GM12878 (cell line): ENCODE results near the gene PITRM1. TPM values are rescaled to one million over a fixed set of nuclear protein-coding genes. Genes with fewer than 3 reads are reported as not detected.

Source experiments
- ATAC-seq: fragments of 200-7000 bp; cut with Tn5 transposase; 3 replicates; pipeline ENCODE4 v1.9.1; 2020; ENCODE audit warnings: mild to moderate bottlenecking, moderate library complexity
- BruUV-seq: library from RNA; stranded (reverse); fragments of 400-500 nt; replicated peaks from 2 replicates; lab custom pipeline; 2021; lab: Mats Ljungman, UMichigan
- CTCF ChIA-PET: fragments of 300-600 bp; sonication (Branson Sonifier 250); formaldehyde crosslinking; extraction: SDS; loops from one replicate; lab custom pipeline; 2021; ENCODE audit warnings: inconsistent platforms; lab: Yijun Ruan, JAX
- POLR2A ChIA-PET: fragments of 350-600 bp; formaldehyde crosslinking; extraction: SDS; loops from one replicate; lab custom pipeline; 2021; ENCODE audit warnings: inconsistent platforms; lab: Charles Lee
- RAD21 ChIA-PET: fragments of 300-600 bp; sonication (Branson Sonifier 250); formaldehyde crosslinking; loops from one replicate; lab custom pipeline; 2023; ENCODE audit warnings: antibody characterized with exemption; ENCODE audit not compliant: unreplicated experiment; lab: Charles Lee
- SMC1A ChIA-PET: fragments of 300-600 bp; sonication (Branson Sonifier 250); formaldehyde crosslinking; loops from one replicate; lab custom pipeline; 2023; ENCODE audit not compliant: unreplicated experiment, uncharacterized antibody; lab: Charles Lee
- DNase-seq: peaks from one replicate; pipeline ENCODE4 v3.0.0-alpha.2; 2011; ENCODE audit warnings: low read depth, low spot score
- FAIRE-seq: peaks from 3 replicates; lab custom pipeline; 2011; peaks lifted over from hg19 to GRCh38; lab: Jason Lieb, UNC
- H2AFZ ChIP-seq: 2 replicates; pipeline ENCODE4 v1.6.0; 2011; ENCODE audit warnings: low read depth, low read length, control low read depth; ENCODE audit not compliant: control insufficient read depth
- H3K27ac ChIP-seq: 2 replicates; pipeline ENCODE4 v1.5.1; 2011; ENCODE audit warnings: control low read depth; ENCODE audit not compliant: control insufficient read depth, insufficient read depth
- H3K27me3 ChIP-seq, 2 experiments: replicated peaks in 1 of 2; 2 replicates each; pipeline versions ENCODE4 v1.6.0 to v1.6.1; 2011; ENCODE audit warnings: low read length in 1 of 2; ENCODE audit not compliant: control insufficient read depth in 2 of 2, insufficient read depth in 2 of 2
- H3K36me3 ChIP-seq, 2 experiments: 2 replicates each; pipeline ENCODE4 v1.5.1; 2011; ENCODE audit warnings: low read length in 1 of 2; ENCODE audit not compliant: control insufficient read depth in 2 of 2, insufficient read depth in 2 of 2
- H3K4me1 ChIP-seq: 2 replicates; pipeline ENCODE4 v1.6.1; 2011; ENCODE audit warnings: mild to moderate bottlenecking, low read length, moderate library complexity, mixed read lengths; ENCODE audit not compliant: control insufficient read depth, insufficient read depth
- H3K4me2 ChIP-seq: 2 replicates; pipeline ENCODE4 v1.6.0; 2011; ENCODE audit warnings: control low read depth; ENCODE audit not compliant: control insufficient read depth, insufficient read depth
- H3K4me3 ChIP-seq: fragments of 200-600 bp; sonication (generic); 2 replicates; pipeline ENCODE4 v1.5.1; 2016
- H3K79me2 ChIP-seq: 2 replicates; pipeline ENCODE4 v1.6.0; 2011; ENCODE audit warnings: low read length; ENCODE audit not compliant: control insufficient read depth, insufficient read depth
- H3K9ac ChIP-seq: 2 replicates; pipeline ENCODE4 v1.8.0; 2011; ENCODE audit warnings: low read length, control low read depth, mixed read lengths; ENCODE audit not compliant: control insufficient read depth, insufficient read depth
- H3K9me3 ChIP-seq: replicated peaks from 3 replicates; pipeline ENCODE4 v1.5.1; 2011; ENCODE audit warnings: mild to moderate bottlenecking, low read length; ENCODE audit not compliant: control insufficient read depth, insufficient read depth
- H4K20me1 ChIP-seq: 2 replicates; pipeline ENCODE4 v1.6.0; 2011; ENCODE audit not compliant: control insufficient read depth, insufficient read depth
- BCLAF1 ChIP-seq: fragments of 450-650 bp; IDR thresholded peaks from 2 replicates; pipeline ENCODE4 v1.6.1; 2017; ENCODE audit warnings: antibody characterized with exemption, mild to moderate bottlenecking, moderate library complexity
- BHLHE40 ChIP-seq, 2 experiments: fragments of 450-650 bp in 1 of 2; IDR thresholded peaks; 2 replicates each; pipeline ENCODE4 v1.6.1; 2011 to 2017; ENCODE audit warnings: low read depth in 2 of 2, borderline replicate concordance in 1 of 2, improper control_type of control experiment in 1 of 2, low read length in 1 of 2, mild to moderate bottlenecking in 1 of 2
- CEBPZ ChIP-seq: fragments of 150-350 bp; IDR thresholded peaks from 2 replicates; pipeline ENCODE4 v1.6.1; 2016; ENCODE audit warnings: low read depth, low read length
- FOXK2 ChIP-seq: fragments of 450-650 bp; IDR thresholded peaks from 2 replicates; pipeline ENCODE4 v1.6.1; 2017; ENCODE audit warnings: mild to moderate bottlenecking, moderate library complexity
- GATAD2B ChIP-seq: fragments of 450-650 bp; conservative IDR thresholded peaks from 2 replicates; pipeline ENCODE4 v1.6.1; 2017; ENCODE audit warnings: low read depth, mild to moderate bottlenecking, moderate library complexity
- MTA3 ChIP-seq: IDR thresholded peaks from 2 replicates; pipeline ENCODE4 v1.6.1; 2012; ENCODE audit warnings: low read length, inconsistent platforms, borderline replicate concordance
- NFYA ChIP-seq: IDR thresholded peaks from 2 replicates; pipeline ENCODE4 v1.6.1; 2011; ENCODE audit warnings: low read depth, mild to moderate bottlenecking, low read length, improper control_type of control experiment, borderline replicate concordance
- RAD21 ChIP-seq: IDR thresholded peaks from 2 replicates; pipeline ENCODE4 v1.6.1; 2011; ENCODE audit warnings: mild to moderate bottlenecking, low read depth, low read length, moderate library complexity; ENCODE audit not compliant: insufficient read depth
- SIX5 ChIP-seq: IDR thresholded peaks from 2 replicates; pipeline ENCODE4 v1.6.1; 2011; ENCODE audit warnings: mild to moderate bottlenecking, low read depth, low read length, moderate library complexity; ENCODE audit not compliant: severe bottlenecking
- SMAD1 ChIP-seq: fragments of 450-650 bp; IDR thresholded peaks from 2 replicates; pipeline ENCODE4 v1.6.1; 2018; ENCODE audit warnings: mild to moderate bottlenecking, low read depth; ENCODE audit not compliant: partially characterized antibody
- SMC3 ChIP-seq: IDR thresholded peaks from 2 replicates; pipeline ENCODE4 v1.6.1; 2011; ENCODE audit warnings: low read length, improper control_type of control experiment, borderline replicate concordance
- SP1 ChIP-seq: IDR thresholded peaks from one replicate; pipeline ENCODE4 v1.6.1; 2011; ENCODE audit warnings: low read depth, low read length
- WRNIP1 ChIP-seq: IDR thresholded peaks from 2 replicates; pipeline ENCODE4 v1.6.1; 2011; ENCODE audit warnings: low read depth, low read length, improper control_type of control experiment, borderline replicate concordance
- WGBS: methylation state at CpG from one replicate; pipeline ENCODE4 v1.1.6; 2016; ENCODE audit warnings: low lambda C conversion rate; ENCODE audit not compliant: insufficient replicate concordance, insufficient coverage; ENCODE audit errors: missing lambda C conversion rate; 5-methylcytosine and 5-hydroxymethylcytosine counted together
- in situ Hi-C: fragments of 300-500 bp; cut with MboI; formaldehyde crosslinking; loops from 9 replicates; pipeline ENCODE4 v1.14.3; 2018; ENCODE audit warnings: mixed read lengths
- intact Hi-C: fragments of 100-400 bp; cut with micrococcal nuclease; formaldehyde crosslinking; loops from one replicate; pipeline ENCODE4 v1.14.2; 2022; ENCODE audit not compliant: unreplicated experiment
- polyA plus RNA-seq, 11 experiments: library from polyadenylated mRNA; depleted of rRNA in 4 of 11; unstranded in 6 of 11; stranded (reverse) in 5 of 11; fragments of >200 nt; fragmentation: Nextera tagmentation in 4 of 11; fragmentation: Illumina TruSeq in 1 of 11; extraction: Ambion mirVana in 4 of 11; extraction: Trizol in 1 of 11; gene quantifications; 1 replicate in 1 of 11; 2 replicates in 10 of 11; pipeline versions ENCODE4 v1.2.1 to v1.2.3, GENCODE V29; 2011 to 2016; ENCODE audit warnings: inconsistent platforms in 2 of 11, missing spikeins in 2 of 11, low read depth in 1 of 11
- total RNA-seq, 4 experiments: library from RNA; depleted of rRNA in 3 of 4; stranded (reverse); fragments of >200 nt in 3 of 4; fragmentation: Illumina TruSeq in 1 of 4; extraction: Trizol in 1 of 4; gene quantifications; 2 replicates each; pipeline versions ENCODE4 v1.2.1 to v1.2.3, GENCODE V29; 2013 to 2021
- TF ChIP-seq, protein P1 (sequence below): fragments of 450-650 bp; IDR thresholded peaks from 2 replicates; pipeline ENCODE4 v1.6.1; 2017; ENCODE audit warnings: low read depth, mild to moderate bottlenecking, moderate library complexity

The PITRM1 gene
- total and polyA plus RNA-seq, 10 of the 15 experiments (the other 5 are each of a cell fraction or from before 2014, with no cell fraction given) = 15.5 to 53.0 (median 45.0) TPM

DNA sequence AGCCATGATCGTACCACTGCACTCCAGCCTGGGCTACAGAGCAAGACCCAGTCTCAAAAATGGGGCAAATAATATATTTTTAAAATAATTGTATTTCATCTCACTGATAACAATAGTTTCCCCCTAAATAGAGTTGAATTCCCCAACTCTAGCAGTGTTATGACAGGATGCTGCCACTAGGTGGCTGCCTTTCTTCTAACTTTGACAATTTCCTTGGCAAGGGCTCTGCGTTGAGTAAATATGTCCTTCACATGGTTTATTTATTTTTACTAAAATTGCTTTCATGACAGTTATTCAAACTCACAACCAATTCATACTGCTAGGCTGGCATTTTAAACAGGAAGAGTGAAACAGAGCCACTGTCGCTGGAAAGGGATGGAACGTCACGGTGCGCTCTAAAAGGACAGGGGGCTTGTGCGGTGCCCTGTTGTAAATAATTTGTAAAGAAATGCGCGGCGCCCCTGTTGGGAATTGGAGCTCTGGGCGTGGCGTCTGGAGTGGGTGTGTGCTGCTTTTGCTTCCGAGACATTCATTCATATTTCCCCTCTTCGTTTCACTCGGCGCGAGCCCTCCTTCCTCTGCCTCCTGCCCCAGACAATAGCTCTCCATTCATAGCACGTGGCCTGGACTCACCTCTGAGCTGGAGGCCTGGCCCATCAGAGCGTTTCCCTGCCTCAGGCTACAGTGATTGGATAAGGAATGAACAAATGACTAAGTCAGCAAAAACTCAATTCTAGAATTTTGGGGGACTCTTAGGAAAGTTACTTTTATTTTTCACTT lies 20.5 kb upstream of the PITRM1 start (continued):
- TF ChIP-seq CEBPZ (no peak), SMAD1 (no peak), SMC3 (peak; percentile 64; the same call in 1 of the 2 replicates), RAD21 (peak; percentile 76), SIX5 (no peak)

GRCh38 chr10:3190817-3191216 lies 18.2 kb upstream of the PITRM1 start:
- H3K27ac ChIP-seq = no peak overlapping the region
- ChIA-PET POLR2A (no interaction called here), CTCF (interaction anchor here (0.9 kb wide), 1 partner anchor 1467 kb away, joined by 3 read pairs; no protein-coding TSS in a partner anchor), SMC1A (no interaction called here), RAD21 (no interaction called here)
- no peaks in the 10 kb centered on the region for H3K4me1 ChIP-seq
- no peak overlapping the region for H3K4me2 ChIP-seq
- 45% methylated on average over 3 of the region's 3 CpGs for WGBS
- no peak overlapping the region for H3K9ac ChIP-seq
- H4K20me1 ChIP-seq = no peaks in the 10 kb centered on the region; the same call in 1 of the 2 replicates
- intact Hi-C loops = no loop called here
- no peak overlapping the region for H2AFZ ChIP-seq
- DNase-seq = no peak
- no TSS peak for BruUV-seq
- H3K9me3 ChIP-seq = no peaks in the 10 kb centered on the region
- peaks cover 0 to 1% of the 10 kb centered on the region in 2 experiments; a peak in 2 of 4 replicates for H3K27me3 ChIP-seq
- no peak overlapping the region for H3K4me3 ChIP-seq
- ATAC-seq = no peak
- H3K36me3 ChIP-seq = no peaks in the 10 kb centered on the region
- H3K79me2 ChIP-seq = no peaks in the 10 kb centered on the region
- FAIRE-seq = no peak
- in situ Hi-C loops = loop anchor here (10.0 kb wide), 1 partner anchor 1464 kb away; no protein-coding TSS in a partner anchor
- TF ChIP-seq, protein P1, sequence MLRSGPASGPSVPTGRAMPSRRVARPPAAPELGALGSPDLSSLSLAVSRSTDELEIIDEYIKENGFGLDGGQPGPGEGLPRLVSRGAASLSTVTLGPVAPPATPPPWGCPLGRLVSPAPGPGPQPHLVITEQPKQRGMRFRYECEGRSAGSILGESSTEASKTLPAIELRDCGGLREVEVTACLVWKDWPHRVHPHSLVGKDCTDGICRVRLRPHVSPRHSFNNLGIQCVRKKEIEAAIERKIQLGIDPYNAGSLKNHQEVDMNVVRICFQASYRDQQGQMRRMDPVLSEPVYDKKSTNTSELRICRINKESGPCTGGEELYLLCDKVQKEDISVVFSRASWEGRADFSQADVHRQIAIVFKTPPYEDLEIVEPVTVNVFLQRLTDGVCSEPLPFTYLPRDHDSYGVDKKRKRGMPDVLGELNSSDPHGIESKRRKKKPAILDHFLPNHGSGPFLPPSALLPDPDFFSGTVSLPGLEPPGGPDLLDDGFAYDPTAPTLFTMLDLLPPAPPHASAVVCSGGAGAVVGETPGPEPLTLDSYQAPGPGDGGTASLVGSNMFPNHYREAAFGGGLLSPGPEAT = no peak
- TF ChIP-seq SP1 (no peak), GATAD2B (no peak), BHLHE40 (IDR thresholded peaks at IDR 0.05; ENCODE audit: borderline replicate concordance in 1 of 2, low read depth in 2 of 2, low read length in 1 of 2) (no peak), BCLAF1 (no peak), NFYA (no peak), MTA3 (no peak), WRNIP1 (no peak), FOXK2 (no peak), RAD21 (no peak)
